ENCODE data around the gene KCNIP1. TPM values are rescaled to one million over a fixed set of nuclear protein-coding genes. Genes with fewer than 3 reads are reported as not detected.

The KCNIP1 gene
- polyA plus RNA-seq, 1 donor from 2014 or later = 13.8 TPM

- no peak within 1 kb of the TSS for H3K4me3 ChIP-seq (ENCODE audit: low read length)
- H3K79me2 ChIP-seq (replicated peaks; ENCODE audit: insufficient read depth, low read length) = no peaks in the 10 kb centered on the region
- H3K9me3 ChIP-seq (ENCODE audit: low read length) = no peaks in the 10 kb centered on the region
- no peak within 1 kb of the TSS for H2AFZ ChIP-seq (ENCODE audit: low read depth, low read length)
- no peak within 1 kb of the TSS for H3K4me2 ChIP-seq (ENCODE audit: low read length)
- no peak within 1 kb of the TSS for H3K27ac ChIP-seq (ENCODE audit: low read length)
- no peak for TF ChIP-seq REST (IDR thresholded peaks at IDR 0.05; ENCODE audit: borderline replicate concordance)
- no peak for TF ChIP-seq MXI1 (conservative IDR thresholded peaks at IDR 0.05; ENCODE audit: poor library complexity, severe bottlenecking)
- no peak for TF ChIP-seq RAD21 (conservative IDR thresholded peaks at IDR 0.05)
- TF ChIP-seq POLR2AphosphoS5 (IDR thresholded peaks at IDR 0.05) = no peak
- no peak for TF ChIP-seq SMC3 (conservative IDR thresholded peaks at IDR 0.05; ENCODE audit: poor library complexity)
- no peak for TF ChIP-seq EZH2 (IDR thresholded peaks at IDR 0.05; ENCODE audit: borderline replicate concordance, insufficient read depth, low read length, poor library complexity, severe bottlenecking)
- no peak for TF ChIP-seq TAF1 (IDR thresholded peaks at IDR 0.05; ENCODE audit: low read depth)
- TF ChIP-seq CTCF (IDR thresholded peaks at IDR 0.05; ENCODE audit: poor library complexity, severe bottlenecking) = no peak
- no peak for TF ChIP-seq EP300 (conservative IDR thresholded peaks at IDR 0.05; ENCODE audit: poor library complexity, severe bottlenecking)
- H3K9ac ChIP-seq (ENCODE audit: low read length) = no peak within 1 kb of the TSS
- no peaks in the 10 kb centered on the region for H3F3A ChIP-seq (ENCODE audit: insufficient read depth, low read length, poor library complexity, severe bottlenecking)
- H3K36me3 ChIP-seq (ENCODE audit: insufficient read depth, low read length) = no peaks in the 10 kb centered on the region
- H4K20me1 ChIP-seq (ENCODE audit: insufficient read depth) = no peaks in the 10 kb centered on the region
- no peaks in the 10 kb centered on the region for H3K27me3 ChIP-seq (ENCODE audit: insufficient read depth, low read depth, low read length)
- H3K9me2 ChIP-seq (ENCODE audit: insufficient read depth, low read length) = no peaks in the 10 kb centered on the region
Measured at GRCh38 chr5:170783498-170784247, 279.9 kb downstream of the KCNIP1 start, which contains the start of gene GABRP. GABRP (plus strand) TSS chr5:170783725; CDS start chr5:170788616, 4,891 bp downstream.

DNA sequence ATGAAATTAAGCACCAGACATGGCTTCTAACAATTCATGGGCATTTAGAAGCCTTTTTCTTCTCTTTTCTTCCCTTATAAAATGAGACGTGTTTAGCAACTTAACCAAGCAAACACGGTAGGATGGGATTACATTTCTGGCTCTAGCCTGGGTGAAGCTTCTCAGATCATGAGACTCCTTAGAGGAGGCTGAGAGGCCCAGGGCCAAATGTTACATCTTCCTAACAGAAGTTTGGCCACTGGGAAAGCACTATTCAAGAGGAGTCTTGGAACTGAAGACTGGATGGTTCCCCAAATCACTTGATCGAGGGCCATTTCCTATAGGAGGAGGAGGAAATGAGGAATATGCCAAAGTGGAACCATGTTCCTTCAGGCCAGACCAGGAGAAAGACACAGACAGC is 281.6 kb downstream of the KCNIP1 start:
- TF ChIP-seq RAD21 (conservative IDR thresholded peaks at IDR 0.05) = no peak
- TF ChIP-seq MXI1 (conservative IDR thresholded peaks at IDR 0.05; ENCODE audit: poor library complexity, severe bottlenecking) = no peak
- TF ChIP-seq CTCF (IDR thresholded peaks at IDR 0.05; ENCODE audit: poor library complexity, severe bottlenecking) = no peak
- no peak for TF ChIP-seq SMC3 (conservative IDR thresholded peaks at IDR 0.05; ENCODE audit: poor library complexity)
- no peak for TF ChIP-seq POLR2AphosphoS5 (IDR thresholded peaks at IDR 0.05)
- TF ChIP-seq EP300 (conservative IDR thresholded peaks at IDR 0.05; ENCODE audit: poor library complexity, severe bottlenecking) = no peak
- TF ChIP-seq EZH2 (IDR thresholded peaks at IDR 0.05; ENCODE audit: borderline replicate concordance, insufficient read depth, low read length, poor library complexity, severe bottlenecking) = no peak
- no peak for TF ChIP-seq REST (IDR thresholded peaks at IDR 0.05; ENCODE audit: borderline replicate concordance)
- TF ChIP-seq TAF1 (IDR thresholded peaks at IDR 0.05; ENCODE audit: low read depth) = no peak
- H3K4me3 ChIP-seq (ENCODE audit: low read length) = no peak overlapping the region

More for the DNA sequence above, 281.6 kb downstream of the KCNIP1 start:
- Histone ChIP-seq H3K36me3 (ENCODE audit: insufficient read depth, low read length) (no peaks in the 10 kb centered on the region), H3K9me2 (ENCODE audit: insufficient read depth, low read length) (no peaks in the 10 kb centered on the region), H3K4me2 (ENCODE audit: low read length) (no peak overlapping the region), H4K20me1 (ENCODE audit: insufficient read depth) (no peaks in the 10 kb centered on the region), H3K27ac (ENCODE audit: low read length) (no peak overlapping the region), H3K9me3 (ENCODE audit: low read length) (no peaks in the 10 kb centered on the region), H3K27me3 (ENCODE audit: insufficient read depth, low read depth, low read length) (no peaks in the 10 kb centered on the region), H2AFZ (ENCODE audit: low read depth, low read length) (no peak overlapping the region), H3F3A (ENCODE audit: insufficient read depth, low read length, poor library complexity, severe bottlenecking) (no peaks in the 10 kb centered on the region), H3K79me2 (replicated peaks; ENCODE audit: insufficient read depth, low read length) (no peaks in the 10 kb centered on the region), H3K9ac (ENCODE audit: low read length) (no peak overlapping the region)
